GM19099 (cell line): Measurements from ENCODE around the gene KIRREL2.

ENCODE experiments used
- POLR2A ChIP-seq: IDR thresholded peaks from 3 replicates; pipeline ENCODE4 v1.6.1; 2011; ENCODE audit warnings: low read depth; ENCODE audit not compliant: insufficient read length; ENCODE audit errors: extremely low read depth

KIRREL2 gene

GRCh38 chr19:35874392-35874930, 17.8 kb downstream of the KIRREL2 start:
- no peak for TF ChIP-seq POLR2A

GRCh38 chr19:35879068-35879467, 22.4 kb downstream of the KIRREL2 start:
- TF ChIP-seq POLR2A = no peak

- TF ChIP-seq POLR2A = no peak
Measured at GRCh38 chr19:35879770-35880317, 23.1 kb downstream of the KIRREL2 start.

- TF ChIP-seq POLR2A = no peak
Measured at GRCh38 chr19:35882114-35882832, 25.6 kb downstream of the KIRREL2 start.

GRCh38 chr19:35883882-35884281, 27.2 kb downstream of the KIRREL2 start:
- TF ChIP-seq POLR2A = no peak

GRCh38 chr19:35885225-35885738, 28.6 kb downstream of the KIRREL2 start:
- TF ChIP-seq POLR2A = no peak

GRCh38 chr19:35885904-35886303, 29.2 kb downstream of the KIRREL2 start:
- peak; percentile 14 for TF ChIP-seq POLR2A

- peak; percentile 23 for TF ChIP-seq POLR2A
Measured at GRCh38 chr19:35887197-35887596, 30.5 kb downstream of the KIRREL2 start.

GRCh38 chr19:35888398-35888797, 31.7 kb downstream of the KIRREL2 start:
- no peak for TF ChIP-seq POLR2A

- no peak for TF ChIP-seq POLR2A
Measured at GRCh38 chr19:35889370-35890112, 32.8 kb downstream of the KIRREL2 start.

GRCh38 chr19:35890113-35890650, 33.5 kb downstream of the KIRREL2 start:
- peak; percentile 31 for TF ChIP-seq POLR2A

GRCh38 chr19:35894342-35894741, 37.6 kb downstream of the KIRREL2 start:
- no peak for TF ChIP-seq POLR2A

- no peak for TF ChIP-seq POLR2A
Measured at GRCh38 chr19:35895911-35896642, 39.4 kb downstream of the KIRREL2 start.

GRCh38 chr19:35896643-35897040, 39.9 kb downstream of the KIRREL2 start:
- peak; percentile 21 for TF ChIP-seq POLR2A
